Skin of body (tissue), 2 donors: Measurements from ENCODE around the gene RARA. TPM values are rescaled to one million over a fixed set of nuclear protein-coding genes. Genes with fewer than 3 reads are reported as not detected.

Experiments used
- DNase-seq: peaks from one replicate; lab custom pipeline; 2025; lab: John Stamatoyannopoulos, UW
- total RNA-seq: library from RNA; depleted of rRNA; stranded (reverse); fragments of >200 nt; gene quantifications from one replicate; pipeline ENCODE4 v1.2.3, GENCODE V29; 2014

Gene RARA
- total RNA-seq, 1 donor from 2014 or later: 19.4 TPM

DNA sequence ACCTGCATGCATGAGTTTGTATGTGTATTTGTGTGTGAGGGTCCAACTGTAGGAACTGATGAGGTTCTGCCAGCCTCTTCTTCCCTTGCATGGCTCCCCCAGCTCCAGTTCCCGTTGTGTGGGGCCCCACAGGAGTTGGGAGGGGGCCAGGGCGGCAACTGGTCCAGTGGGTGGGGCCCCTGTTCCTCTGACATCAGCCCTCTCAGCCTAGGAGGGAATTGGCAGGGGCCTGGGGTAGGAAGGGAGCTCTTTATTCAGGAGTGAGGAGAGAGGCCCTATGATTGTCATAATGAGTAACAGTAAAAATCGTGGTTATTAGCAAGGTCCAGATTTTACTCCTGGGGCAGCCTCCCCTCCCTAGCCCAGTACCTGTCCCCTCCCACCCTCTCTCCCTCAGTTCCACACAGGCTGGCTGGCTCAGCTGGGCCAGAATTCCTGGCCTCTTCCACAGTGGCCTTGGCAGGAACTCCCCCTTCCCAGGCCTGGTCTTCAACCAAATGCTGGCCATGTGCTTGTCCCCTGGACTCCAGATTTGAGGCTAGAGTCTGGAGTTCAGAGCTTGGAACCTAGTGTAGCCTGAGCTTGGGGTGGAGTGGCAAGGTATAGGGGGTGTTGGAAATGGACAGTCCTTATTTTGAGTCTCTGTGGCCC, 18.9 kb downstream of the RARA start:
- DNase-seq: no peak

DNA sequence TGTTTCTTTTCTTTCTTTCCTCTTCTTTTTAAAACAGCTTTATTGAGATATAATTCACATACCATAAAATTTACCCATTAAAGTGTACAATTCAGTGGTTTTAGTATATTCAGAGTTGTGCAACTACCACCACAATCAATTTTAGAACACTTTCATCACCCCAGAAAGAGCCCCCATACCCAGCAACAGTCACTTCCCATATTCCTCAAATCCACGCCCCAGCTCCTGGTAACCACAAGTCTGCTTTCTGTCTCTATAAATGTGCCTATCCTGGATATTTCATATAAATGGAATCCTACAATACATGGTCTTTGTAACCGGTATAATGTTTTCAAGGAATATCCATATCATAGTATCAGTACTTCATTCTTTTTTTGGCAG, 19.4 kb downstream of the RARA start:
- DNase-seq: no peak

DNA sequence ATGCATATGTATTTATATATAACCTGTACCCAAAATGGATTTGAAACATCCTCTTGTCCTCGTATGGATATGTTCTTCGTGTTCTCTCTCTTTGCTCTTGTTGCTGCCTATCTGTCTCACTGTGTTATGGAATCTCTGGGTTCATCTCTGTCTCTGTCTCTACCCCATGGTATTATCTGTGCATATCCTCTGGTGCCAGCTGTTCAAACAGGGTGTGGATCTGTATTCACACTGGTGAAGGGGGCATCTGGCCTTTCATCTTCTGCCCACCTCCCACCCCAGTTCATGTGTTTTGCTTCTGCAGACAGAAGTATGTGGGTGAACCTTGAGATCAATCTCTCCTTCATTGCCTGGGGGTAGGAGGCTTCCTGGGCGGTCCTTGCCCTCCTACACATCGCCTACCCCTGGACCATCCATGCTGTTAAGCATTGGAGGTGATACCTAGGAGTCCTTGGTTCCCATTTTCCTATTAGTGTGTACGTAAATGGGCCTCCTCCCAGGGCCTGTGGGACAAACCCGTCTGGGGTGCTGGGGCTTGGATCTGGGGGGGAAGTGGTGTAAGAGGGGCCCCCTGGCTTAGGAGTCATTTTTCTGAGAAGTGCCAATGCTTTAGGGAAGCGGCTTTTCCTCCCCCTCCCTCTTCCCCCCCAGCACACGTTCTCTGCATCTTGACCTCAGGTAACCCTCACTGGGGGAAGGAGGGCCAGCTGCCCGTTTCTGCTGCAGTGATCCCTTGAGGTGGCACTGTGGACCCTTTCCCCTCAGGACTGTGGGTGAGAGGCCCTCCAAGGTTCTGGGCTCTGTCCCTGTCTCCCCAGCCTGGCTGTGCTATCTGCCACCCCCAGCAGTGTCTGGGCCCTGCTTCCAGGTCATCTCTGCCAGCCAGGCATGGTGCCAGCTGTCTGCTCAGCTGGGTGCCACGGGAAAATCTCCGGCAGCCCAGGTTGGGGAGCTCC, 21.1 kb downstream of the RARA start:
- no peak for DNase-seq

DNA sequence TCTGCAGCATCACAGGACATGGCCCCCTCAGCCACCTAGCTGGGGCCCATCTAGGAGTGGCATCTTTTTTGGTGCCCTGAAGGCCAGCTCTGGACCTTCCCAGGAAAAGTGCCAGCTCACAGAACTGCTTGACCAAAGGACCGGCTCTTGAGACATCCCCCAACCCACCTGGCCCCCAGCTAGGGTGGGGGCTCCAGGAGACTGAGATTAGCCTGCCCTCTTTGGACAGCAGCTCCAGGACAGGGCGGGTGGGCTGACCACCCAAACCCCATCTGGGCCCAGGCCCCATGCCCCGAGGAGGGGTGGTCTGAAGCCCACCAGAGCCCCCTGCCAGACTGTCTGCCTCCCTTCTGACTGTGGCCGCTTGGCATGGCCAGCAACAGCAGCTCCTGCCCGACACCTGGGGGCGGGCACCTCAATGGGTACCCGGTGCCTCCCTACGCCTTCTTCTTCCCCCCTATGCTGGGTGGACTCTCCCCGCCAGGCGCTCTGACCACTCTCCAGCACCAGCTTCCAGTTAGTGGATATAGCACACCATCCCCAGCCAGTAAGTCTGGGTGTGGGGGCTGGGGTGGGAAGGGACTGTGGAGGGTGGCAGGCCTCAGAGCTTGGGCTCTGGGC, 22.0 kb downstream of the RARA start:
- no peak for DNase-seq

DNA sequence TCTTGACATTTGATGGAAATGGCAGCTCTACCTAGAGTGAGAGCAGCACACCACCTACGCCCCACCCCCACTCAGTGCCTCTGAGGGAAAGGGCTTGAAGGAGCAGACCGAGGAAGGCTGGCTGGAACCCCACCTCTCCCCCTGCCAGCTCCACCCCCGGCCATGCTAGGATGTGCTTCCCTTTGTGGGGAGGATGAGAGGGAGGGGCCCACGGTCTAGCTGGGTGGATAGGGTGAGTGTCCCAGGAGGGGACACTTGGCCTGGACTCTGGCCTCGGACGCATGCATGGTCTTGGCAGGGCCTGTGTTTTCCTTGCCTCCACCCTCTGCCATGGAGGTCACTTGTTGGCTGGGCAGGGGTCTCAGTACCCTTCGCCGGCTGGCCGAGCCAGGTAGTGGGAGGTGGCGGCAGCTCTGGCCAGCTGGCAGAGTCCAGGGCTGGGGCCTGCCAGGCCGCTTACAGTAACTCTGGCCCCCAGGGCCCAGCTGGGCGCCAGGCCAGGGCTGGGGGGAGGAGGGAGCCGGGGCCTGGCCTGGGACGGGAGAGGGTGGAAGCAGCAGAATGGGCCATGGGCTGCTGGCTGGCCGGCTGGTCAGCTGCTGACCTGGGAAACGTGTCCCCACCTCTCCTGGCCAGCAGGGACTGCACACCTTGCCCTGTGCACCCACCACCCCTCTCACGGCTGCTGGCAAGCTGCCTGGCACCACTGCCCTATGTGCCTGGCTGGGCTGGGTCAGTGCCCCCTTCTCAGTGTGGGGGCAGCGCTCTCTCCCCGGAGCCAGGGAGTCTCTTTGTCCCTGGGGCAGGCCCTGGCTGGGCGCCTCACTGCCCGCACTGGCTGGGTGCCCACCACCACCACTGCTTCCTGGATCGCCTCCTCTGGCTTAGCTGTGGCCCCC, 23.0 kb downstream of the RARA start:
- DNase-seq: peak; percentile 43

DNA sequence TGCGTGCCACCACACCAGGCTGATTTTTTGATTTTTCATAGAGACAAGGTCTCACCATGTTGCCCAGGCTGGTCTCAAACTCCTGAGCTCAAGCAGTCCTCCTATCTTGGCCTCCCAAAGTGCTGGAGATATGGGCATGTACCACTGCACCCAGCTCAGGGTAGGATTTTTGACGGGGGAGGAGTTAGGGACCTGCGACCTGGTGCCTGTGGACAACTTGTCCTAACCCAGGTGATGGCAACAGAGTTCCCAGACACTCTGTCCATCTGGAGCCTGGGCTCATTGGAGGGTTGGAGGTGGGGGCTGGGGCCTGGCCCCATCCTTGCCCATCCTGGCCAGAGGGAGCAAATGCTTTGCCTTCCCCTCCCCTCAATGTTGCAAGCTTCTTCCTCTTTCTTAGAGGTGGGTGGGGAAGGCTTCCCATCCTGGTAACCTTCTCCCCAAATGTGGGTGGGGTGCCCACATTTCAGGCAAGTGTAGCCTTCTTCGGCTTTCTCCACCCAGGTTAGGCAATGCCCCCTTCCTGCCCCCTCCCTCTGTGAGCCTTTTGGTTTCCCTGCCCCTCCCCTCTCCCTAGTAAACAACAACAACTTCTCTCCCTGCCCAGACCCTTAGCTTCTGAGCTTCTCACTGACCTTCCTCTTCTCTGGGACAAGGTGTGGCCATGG, 24.9 kb downstream of the RARA start:
- DNase-seq: no peak

DNA sequence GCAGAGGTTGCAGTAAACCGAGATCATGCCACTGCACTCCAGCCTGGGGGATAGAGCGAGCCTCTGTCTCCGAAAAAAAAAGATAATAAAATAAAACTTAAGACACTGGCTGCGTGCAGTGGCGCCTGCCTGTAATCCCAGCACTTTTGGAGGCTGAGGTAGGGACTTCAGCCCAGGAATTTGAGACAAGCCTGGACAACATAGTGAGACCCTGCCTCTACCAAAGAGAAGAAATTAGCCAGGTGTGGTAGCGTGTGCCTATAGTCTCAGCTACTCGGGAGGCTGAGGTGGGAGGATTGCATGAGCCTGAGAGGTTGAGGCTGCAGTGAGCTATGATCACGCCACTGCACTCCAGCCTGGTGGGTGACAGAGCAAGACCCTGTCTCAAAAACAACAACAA, 26.6 kb downstream of the RARA start:
- no peak for DNase-seq

DNA sequence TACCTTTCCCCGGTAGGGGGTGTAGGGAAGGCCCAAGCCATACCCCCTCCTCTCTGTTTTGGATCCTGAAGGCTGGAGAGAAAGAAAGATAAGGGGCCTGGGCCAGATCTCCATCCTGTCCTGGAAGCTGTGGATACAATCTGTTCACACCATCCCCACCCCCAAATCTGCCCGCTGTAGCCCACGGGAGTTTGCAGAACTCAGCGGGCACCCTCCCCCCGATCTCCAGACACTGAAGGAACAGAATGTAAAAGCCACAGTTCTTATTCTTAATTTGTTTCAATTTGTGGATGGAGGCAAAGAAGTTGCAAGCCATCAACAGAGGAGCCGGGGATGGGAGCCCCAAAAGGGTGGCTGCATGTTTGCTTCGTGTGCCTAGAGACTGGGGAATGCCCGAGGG, 28.4 kb downstream of the RARA start:
- no peak for DNase-seq

DNA sequence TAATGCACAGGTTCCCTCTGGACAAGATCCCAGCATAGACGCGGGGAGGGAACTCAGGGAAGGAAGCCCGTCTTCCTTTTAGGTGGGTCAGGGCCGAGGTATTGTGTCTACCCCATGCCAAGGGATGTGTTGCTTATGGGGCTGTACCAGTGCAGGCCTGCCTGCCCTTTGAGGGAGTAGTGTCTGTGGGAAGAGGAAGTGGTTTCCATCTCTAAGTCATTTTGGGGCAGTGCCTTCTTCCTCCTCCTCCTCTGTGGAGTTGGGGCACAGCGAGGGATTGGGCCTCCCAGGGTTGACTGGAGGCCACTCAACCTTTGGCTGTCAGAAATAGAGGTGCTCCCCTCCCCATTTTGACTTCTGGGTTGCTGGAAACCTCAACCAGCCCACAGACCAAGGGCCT, 29.1 kb downstream of the RARA start:
- no peak for DNase-seq

DNA sequence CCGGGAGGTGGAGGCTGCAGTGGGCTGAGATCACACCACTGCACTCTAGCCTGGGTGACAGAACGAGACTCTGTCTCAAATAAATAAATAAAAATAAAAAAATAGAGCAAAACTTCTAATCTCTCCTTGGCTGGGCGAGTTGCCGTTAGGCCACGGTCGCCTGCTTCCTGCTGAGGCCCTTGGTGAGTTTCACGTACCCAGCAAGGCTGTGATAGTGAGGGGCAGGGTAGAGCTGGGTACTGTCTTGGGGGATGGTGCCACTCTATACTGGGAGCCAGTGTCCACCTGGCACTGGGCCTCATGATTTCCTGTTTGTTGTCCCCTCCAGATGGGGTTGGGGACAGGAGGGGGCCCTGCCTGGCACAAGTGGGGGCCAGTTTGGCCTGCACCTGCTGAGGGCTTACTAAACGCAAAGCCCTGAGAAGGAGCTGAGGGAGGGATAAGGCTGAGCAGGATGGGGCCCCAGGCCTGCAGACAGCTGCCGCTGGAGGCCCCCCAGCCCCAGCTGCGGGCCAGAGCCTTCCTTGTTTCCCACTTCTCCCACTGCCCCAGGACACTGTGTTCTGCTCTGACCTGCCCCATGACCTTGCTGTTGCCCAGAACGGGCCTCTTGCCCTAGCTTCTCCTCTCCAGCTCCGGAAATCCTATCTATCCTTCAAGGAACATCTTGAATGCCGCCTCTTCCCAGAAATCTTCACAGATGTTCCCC, 30.1 kb downstream of the RARA start:
- DNase-seq: no peak

DNA sequence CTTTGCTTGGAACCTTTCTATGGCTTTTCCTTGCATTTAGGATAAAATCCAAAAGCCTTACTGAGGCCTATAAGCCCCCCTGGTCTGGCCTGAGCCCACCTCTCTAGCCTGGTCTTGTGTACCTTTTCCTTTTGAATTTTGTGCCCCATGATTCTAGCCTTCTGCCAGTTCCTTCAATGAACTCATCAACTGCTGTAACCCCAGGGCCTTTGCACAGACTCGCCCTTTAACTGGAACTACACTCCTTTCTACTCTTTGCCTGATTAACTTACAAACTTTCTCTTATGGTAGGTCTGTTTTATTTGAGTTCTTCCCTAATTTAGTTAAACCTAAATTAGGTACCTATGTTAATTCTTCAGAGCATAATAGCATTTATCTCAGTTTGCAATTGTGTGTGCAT, 31.3 kb downstream of the RARA start:
- DNase-seq: no peak

DNA sequence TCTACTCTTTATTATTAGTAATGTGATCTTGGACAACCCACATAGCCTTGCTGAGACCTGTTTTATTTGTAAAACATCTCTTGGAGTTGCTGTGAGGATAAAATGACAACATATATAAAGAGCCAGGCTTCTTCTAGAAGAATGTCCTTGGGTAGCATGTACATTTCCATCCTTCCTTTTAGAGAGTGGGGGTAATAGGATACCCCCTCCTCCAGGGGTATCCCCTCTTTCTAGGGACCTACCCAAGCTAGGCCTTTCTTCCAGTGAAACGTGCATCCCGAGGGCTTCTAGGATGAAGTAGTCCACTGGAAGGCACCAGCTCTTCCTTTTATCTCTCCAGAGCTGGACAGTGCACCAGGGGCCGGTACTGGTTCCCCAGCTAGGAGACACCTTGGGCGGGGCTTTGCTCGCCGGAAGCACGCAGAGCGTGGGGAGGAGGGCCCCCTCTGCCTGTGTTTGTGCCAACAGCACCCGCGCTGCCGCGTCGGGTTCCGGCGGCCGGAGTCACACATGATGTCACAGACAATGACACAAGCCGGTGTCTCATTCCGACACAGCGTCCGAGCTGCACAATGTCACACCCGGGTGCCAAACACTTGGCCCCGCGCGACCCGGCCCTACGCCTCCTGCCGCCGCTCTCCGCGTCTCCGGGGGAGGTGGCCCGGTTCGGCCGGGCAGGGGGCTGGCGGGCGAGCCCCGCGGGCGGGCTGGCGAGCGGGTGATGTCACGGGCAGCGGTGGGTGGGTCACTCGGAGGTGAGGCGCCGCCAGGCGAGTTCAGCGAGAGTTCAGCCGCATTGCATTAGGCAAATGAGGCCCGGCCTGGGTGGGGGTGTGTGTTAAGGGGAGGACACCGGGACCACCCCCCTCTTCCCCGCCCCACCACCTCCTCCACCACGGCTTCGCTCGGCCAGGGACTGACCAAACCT, 32.2 kb downstream of the RARA start:
- DNase-seq: peak; percentile 74

DNA sequence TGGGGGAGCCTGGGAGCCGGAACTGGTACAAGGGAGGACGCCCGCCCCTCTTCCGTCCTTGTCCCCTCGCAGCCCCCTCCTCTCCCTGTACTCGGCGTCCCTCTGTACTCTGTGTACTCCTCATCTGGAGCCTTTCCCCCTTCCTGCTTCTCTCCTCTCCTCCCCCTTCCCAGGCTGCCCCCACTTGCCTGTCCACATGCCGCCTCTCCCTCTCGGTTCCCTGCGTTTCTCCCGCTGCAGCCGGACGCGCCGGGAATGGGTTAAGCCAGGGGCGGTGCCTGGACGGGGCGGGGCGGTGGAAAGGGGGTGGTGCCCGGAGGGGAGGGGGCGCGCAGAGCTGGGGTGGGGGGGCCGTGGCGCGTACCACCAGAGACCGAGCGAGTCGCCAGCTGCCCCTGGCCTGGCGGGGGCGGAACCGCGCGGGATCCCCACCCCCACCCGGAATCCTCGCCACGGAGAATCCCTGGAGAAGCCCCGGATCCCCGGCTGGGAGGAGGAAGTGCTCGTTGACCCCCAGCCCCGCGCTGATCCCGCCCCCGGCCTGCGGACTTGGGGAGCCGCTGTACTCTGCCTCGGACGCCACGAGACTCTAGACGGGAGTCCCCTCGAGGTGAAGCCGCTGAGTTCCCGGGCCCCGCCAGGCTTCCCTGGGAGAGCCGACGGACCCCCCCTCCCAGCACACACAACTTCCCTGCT, 33.0 kb downstream of the RARA start:
- peak; percentile 59 for DNase-seq

DNA sequence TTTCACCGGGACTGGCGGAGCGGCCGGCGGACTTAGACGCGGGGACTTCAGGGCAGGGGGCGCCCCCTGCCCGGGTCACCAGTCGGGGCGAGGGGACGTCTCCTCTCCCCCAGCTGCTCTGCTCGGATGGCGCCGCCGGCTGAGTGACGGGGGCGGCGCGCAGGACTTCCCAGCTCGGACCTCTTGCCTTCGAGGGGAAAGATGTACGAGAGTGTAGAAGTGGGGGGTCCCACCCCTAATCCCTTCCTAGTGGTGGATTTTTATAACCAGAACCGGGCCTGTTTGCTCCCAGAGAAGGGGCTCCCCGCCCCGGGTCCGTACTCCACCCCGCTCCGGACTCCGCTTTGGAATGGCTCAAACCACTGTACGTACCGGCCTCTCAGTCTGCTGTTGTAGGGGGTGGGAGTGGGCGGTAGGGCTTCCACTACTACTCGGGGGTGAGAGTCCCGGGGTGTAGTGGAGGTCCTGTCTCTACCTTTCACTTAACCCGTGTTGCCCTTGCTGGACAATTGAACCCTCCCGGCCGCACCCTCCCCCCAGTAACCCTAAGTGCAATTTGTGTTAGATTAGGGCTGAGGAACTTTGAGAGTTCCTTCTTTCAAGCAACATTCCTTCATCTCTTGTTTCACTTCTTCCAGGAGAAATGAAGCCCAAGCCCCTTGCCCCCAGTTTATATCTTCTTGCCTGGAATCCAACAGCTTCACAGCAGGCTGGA, 33.7 kb downstream of the RARA start:
- DNase-seq: no peak

DNA sequence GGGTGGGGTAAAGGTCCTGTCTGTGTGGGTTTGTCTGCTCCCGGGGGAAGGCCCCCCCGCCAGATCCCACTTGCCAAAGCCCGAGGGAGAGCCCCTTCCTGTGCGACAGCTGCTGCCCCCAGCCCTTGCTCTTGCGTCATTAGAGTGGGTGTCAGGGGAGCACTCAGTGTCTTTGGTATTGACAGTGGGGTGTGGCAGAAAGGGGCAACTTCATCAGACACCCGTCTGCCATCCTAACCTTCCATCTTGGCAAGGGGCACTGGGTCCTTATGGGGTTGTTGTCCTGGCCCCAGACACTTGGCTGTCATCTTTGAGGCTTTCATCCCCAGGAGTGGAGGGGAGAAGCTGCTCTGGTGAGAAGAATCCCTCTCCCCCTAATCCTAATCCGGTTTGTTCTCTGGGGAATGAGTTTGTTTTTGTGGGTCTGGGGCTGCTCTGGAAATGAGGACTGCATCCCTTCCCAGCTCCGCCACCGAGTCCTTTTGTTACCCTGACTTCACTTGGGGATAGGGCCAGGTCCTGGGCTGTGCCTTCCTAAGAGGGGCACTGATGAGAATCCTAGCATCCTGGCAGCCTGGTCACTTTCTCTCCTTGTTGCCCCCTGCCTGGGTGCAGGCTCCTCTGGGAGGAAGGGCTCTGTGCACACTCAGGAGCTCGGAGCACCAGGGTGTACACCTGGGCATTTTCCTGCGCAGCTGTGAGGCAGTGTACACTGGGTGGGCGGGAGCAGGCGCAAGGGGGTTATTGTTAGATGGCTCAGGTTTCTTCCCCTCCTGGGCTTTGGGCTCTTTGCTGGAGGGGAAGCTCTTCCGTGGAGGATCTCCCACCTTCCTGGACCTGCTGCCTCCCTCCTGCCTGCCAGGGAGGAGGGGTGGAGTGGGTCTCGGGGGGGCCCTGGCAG, 34.5 kb downstream of the RARA start:
- peak; percentile 47 for DNase-seq

DNA sequence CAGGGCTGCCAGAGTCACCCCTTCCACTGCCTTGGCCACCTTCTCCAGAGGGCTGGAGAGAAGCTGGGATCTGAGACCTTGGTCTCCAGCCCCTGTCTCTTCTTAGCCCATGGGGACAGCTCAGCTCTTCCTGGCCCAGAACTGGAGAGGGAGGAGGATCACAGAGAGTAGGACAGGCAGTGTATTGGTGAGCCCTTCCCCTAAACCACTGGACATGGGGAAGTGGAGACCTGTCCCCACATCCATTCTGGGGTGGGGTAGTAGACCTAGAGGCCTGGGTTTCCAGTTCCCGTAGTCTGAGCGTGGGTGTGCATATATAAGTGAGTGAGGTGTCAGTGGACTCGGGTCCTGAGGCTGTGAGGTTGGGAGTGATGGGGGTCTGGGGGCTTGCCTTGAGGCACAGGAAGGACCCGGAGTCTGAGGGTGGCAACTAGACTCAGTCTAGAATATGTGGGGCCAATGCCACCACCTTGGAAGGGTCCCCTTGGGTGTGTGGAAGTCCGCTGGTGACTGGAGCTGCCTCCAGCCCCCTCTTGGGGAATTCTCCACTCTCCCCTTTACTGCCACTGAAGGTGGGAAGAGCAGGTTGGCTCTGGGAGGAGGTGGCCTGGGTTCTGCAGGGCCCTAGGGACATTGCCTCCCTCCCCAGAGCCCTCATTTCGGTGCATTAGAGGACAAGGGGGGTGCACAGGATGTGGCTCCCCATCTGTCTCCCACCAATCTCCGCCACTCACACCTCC, 35.6 kb downstream of the RARA start:
- no peak for DNase-seq
